Sigmoid colon (tissue), 7 donors: ENCODE results near the gene NIPSNAP2. TPM values are rescaled to one million over a fixed set of nuclear protein-coding genes. Genes with fewer than 3 reads are reported as not detected.
"Not testable (repeated sequence)": the region's sequence is repeated elsewhere in the genome, so short reads cannot be mapped to it uniquely, and the experiment has no call there.

ENCODE experiments used
- DNase-seq: peaks from one replicate; pipeline ENCODE4 v3.0.0-alpha.2; 2019
- H3K27ac ChIP-seq, 4 donors: fragments of 200-600 bp; sonication (generic); one replicate each; pipeline ENCODE4 v1.5.1; 2016 to 2019; ENCODE audit warnings: mild to moderate bottlenecking in 1 of 4
- H3K27me3 ChIP-seq, 3 donors: fragments of 200-600 bp; sonication (generic); one replicate each; pipeline ENCODE4 v1.5.1; 2019; ENCODE audit warnings: mild to moderate bottlenecking in 1 of 3
- H3K36me3 ChIP-seq, 4 donors: fragments of 200-600 bp; sonication (generic); one replicate each; pipeline ENCODE4 v1.5.1; 2016 to 2019
- H3K4me1 ChIP-seq, 4 donors: fragments of 200-600 bp; sonication (generic); one replicate each; pipeline ENCODE4 v1.5.1; 2017 to 2019
- H3K4me3 ChIP-seq, 4 donors: fragments of 200-600 bp; sonication (generic); one replicate each; pipeline ENCODE4 v1.5.1; 2017 to 2019; ENCODE audit warnings: mild to moderate bottlenecking in 2 of 4, moderate library complexity in 1 of 4
- H3K9me3 ChIP-seq, 4 donors: fragments of 200-600 bp in 3 of 4; sonication (generic) in 3 of 4; one replicate each; pipeline versions ENCODE4 v1.5.1 to v1.6.1; 2013 to 2019
- CTCF ChIP-seq, 4 experiments: fragments of 450-650 bp in 3 of 4; fragments of 200-600 bp in 1 of 4; IDR thresholded peaks; one replicate each; pipeline ENCODE4 v1.5.1; 2016 to 2019; ENCODE audit warnings: antibody characterized with exemption in 4 of 4, mild to moderate bottlenecking in 3 of 4, moderate library complexity in 2 of 4
- EP300 ChIP-seq, 4 donors: sonication (generic); formaldehyde crosslinking; IDR thresholded peaks; one replicate each; pipeline ENCODE4 v1.6.1; 2017; ENCODE audit warnings: antibody characterized with exemption in 4 of 4
- POLR2A ChIP-seq, 2 donors: fragments of 450-650 bp; IDR thresholded peaks; one replicate each; pipeline ENCODE4 v1.6.1; 2016; ENCODE audit warnings: antibody characterized with exemption in 2 of 2, mild to moderate bottlenecking in 2 of 2, moderate library complexity in 2 of 2
- POLR2AphosphoS5 ChIP-seq, 4 donors: sonication (generic); formaldehyde crosslinking; IDR thresholded peaks; one replicate each; pipeline ENCODE4 v1.6.1; 2017; ENCODE audit warnings: antibody characterized with exemption in 4 of 4
- WGBS, 2 donors: extraction: QIAGEN DNeasy Blood & Tissue Kit; methylation state at CpG; one replicate each; pipeline ENCODE4 v1.1.7; 2013; 5-methylcytosine and 5-hydroxymethylcytosine counted together
- intact Hi-C: fragments of 100-400 bp; cut with DNase I; formaldehyde crosslinking; loops from one replicate; pipeline ENCODE4 v1.15.1; 2023
- polyA plus RNA-seq, 3 donors: library from polyadenylated mRNA; stranded (reverse); fragments of 200-250 nt; gene quantifications; one replicate each; pipeline ENCODE4 v1.2.3, GENCODE V29; 2013
- total RNA-seq, 4 donors: library from RNA; depleted of rRNA; stranded (reverse); fragments of >200 nt; gene quantifications; one replicate each; pipeline ENCODE4 v1.1.0, GENCODE V29; 2016
- donor health status: healthy with polysubstance abuse.
- donor health status: Bipolar disorder and iron deficiency.
- donor health status: healthy.

Gene NIPSNAP2
- total and polyA plus RNA-seq, 7 donors = 39.6 to 158 (median 115) TPM

- H3K27me3 ChIP-seq = no peaks in the 10 kb centered on the region
- WGBS, 2 donors = 91 to 93% methylated on average over 1 of the region's 1 CpG
- no peaks in the 10 kb centered on the region for H3K9me3 ChIP-seq
- peaks cover 0 to 5% (median 0%) of the 10 kb centered on the region in 4 donors for H3K36me3 ChIP-seq
- no peak overlapping the region for H3K4me3 ChIP-seq
- H3K4me1 ChIP-seq = peaks cover 0 to 61% (median 53%) of the 10 kb centered on the region in 4 donors
- peak overlapping the region; percentile 38 to 97 (median 81) for H3K27ac ChIP-seq
- intact Hi-C loops = no loop called here
- no peak for DNase-seq
- TF ChIP-seq POLR2A (IDR thresholded peaks at IDR 0.05) = no peak
- TF ChIP-seq POLR2AphosphoS5 (IDR thresholded peaks at IDR 0.05) = no peak
- TF ChIP-seq EP300 (IDR thresholded peaks at IDR 0.05) = no peak
- no peak for TF ChIP-seq CTCF (IDR thresholded peaks at IDR 0.05)
Observed at GRCh38 chr7:56048245-56048644, 83.9 kb downstream of the NIPSNAP2 start.

GRCh38 chr7:56048763-56049162 lies 84.4 kb downstream of the NIPSNAP2 start:
- H3K4me3 ChIP-seq, H3K36me3 ChIP-seq, H3K9me3 ChIP-seq, DNase-seq, intact Hi-C loops, H3K27me3 ChIP-seq: not testable (repeated sequence)
- Histone ChIP-seq H3K27ac (peak overlapping the region; percentile 34 to 97 (median 62)), H3K4me1 (peaks cover 0 to 65% (median 56%) of the 10 kb centered on the region in 4 donors)
- 31 to 65% methylated on average over 8 of the region's 8 CpGs for WGBS, 2 donors

Other genes with a start within 250 kb of the NIPSNAP2 start
- gene SEPTIN14, start 101.8 kb upstream of the NIPSNAP2 start, total RNA-seq = not detected
- gene SEPTIN14, start 101.8 kb upstream of the NIPSNAP2 start, polyA plus RNA-seq = not detected
- 1 to 10 TPM; 2.2 to 6.6 (median 2.5) TPM for gene ZNF713, start 77.1 kb upstream of the NIPSNAP2 start, total RNA-seq
- 1 to 10 TPM in 2 of 3 donors, under 1 TPM in 1; 0.69 to 1.2 (median 1.2) TPM for gene ZNF713, start 77.1 kb upstream of the NIPSNAP2 start, polyA plus RNA-seq
- 10 to 100 TPM in 3 of 4 donors, 1 to 10 TPM in 1; 9.7 to 15.6 (median 12.5) TPM for gene MRPS17, start 12.7 kb upstream of the NIPSNAP2 start, total RNA-seq
- 10 to 100 TPM; 13.2 to 17.1 (median 16.9) TPM for gene MRPS17, start 12.7 kb upstream of the NIPSNAP2 start, polyA plus RNA-seq
- 10 to 100 TPM in 2 of 4 donors, 1 to 10 TPM in 2; 7.2 to 18.8 (median 9.9) TPM for gene PSPH, start 86.9 kb downstream of the NIPSNAP2 start, total RNA-seq
- gene PSPH, start 86.9 kb downstream of the NIPSNAP2 start, polyA plus RNA-seq = 10 to 100 TPM in 1 of 3 donors, 1 to 10 TPM in 2; 7.2 to 15.1 (median 7.2) TPM
- 10 to 100 TPM; 67.0 to 93.1 (median 88.5) TPM for gene CCT6A, start 87.2 kb downstream of the NIPSNAP2 start, total RNA-seq
- 100 to 1,000 TPM in 1 of 3 donors, 10 to 100 TPM in 2; 52.9 to 114 (median 72.4) TPM for gene CCT6A, start 87.2 kb downstream of the NIPSNAP2 start, polyA plus RNA-seq
- gene SUMF2, start 99.7 kb downstream of the NIPSNAP2 start, total RNA-seq = 100 to 1,000 TPM in 2 of 4 donors, 10 to 100 TPM in 2; 87.5 to 107 (median 96.3) TPM
- 10 to 100 TPM; 24.6 to 93.4 (median 38.8) TPM for gene SUMF2, start 99.7 kb downstream of the NIPSNAP2 start, polyA plus RNA-seq
- 10 to 100 TPM in 1 of 4 donors, 1 to 10 TPM in 3; 3.2 to 18.7 (median 5.6) TPM for gene PHKG1, start 128.4 kb downstream of the NIPSNAP2 start, total RNA-seq
- gene PHKG1, start 128.4 kb downstream of the NIPSNAP2 start, polyA plus RNA-seq = 1 to 10 TPM in 1 of 3 donors, under 1 TPM in 1, not detected in 1; 0.60 to 3.8 TPM
- 100 to 1,000 TPM; 315 to 508 (median 451) TPM for gene CHCHD2, start 141.9 kb downstream of the NIPSNAP2 start, total RNA-seq
- gene CHCHD2, start 141.9 kb downstream of the NIPSNAP2 start, polyA plus RNA-seq = 100 to 1,000 TPM; 636 to 769 (median 665) TPM
- not detected for gene NUPR2, start 151.8 kb downstream of the NIPSNAP2 start, total RNA-seq
- 1 to 10 TPM; 1.8 to 6.0 (median 2.9) TPM for gene NUPR2, start 151.8 kb downstream of the NIPSNAP2 start, polyA plus RNA-seq